GM19193 (cell line): ENCODE data around the gene GRIP2.

Experiments
- POLR2A ChIP-seq: IDR thresholded peaks from 4 replicates; pipeline ENCODE4 v1.6.1; 2011; ENCODE audit not compliant: insufficient read depth, insufficient read length; ENCODE audit errors: extremely low read depth

GRIP2 gene

GRCh38 chr3:14539742-14540491, at the start of gene GRIP2:
TSS of gene GRIP2 (minus strand) at chr3:14540342. CDS start at chr3:14540308, 34 bp downstream.
- TF ChIP-seq POLR2A: no peak

- no peak for TF ChIP-seq POLR2A
Measured at GRCh38 chr3:14588425-14589112, 48.4 kb upstream of the GRIP2 start.

GRCh38 chr3:14587740-14588360, 47.7 kb upstream of the GRIP2 start:
- no peak for TF ChIP-seq POLR2A

GRCh38 chr3:14586611-14587010, 46.5 kb upstream of the GRIP2 start:
- TF ChIP-seq POLR2A: no peak

- TF ChIP-seq POLR2A: no peak
Measured at GRCh38 chr3:14583548-14584091, 43.5 kb upstream of the GRIP2 start.

GRCh38 chr3:14582045-14582410, 41.9 kb upstream of the GRIP2 start:
- no peak for TF ChIP-seq POLR2A

GRCh38 chr3:14581334-14582044, 41.3 kb upstream of the GRIP2 start:
- no peak for TF ChIP-seq POLR2A

- no peak for TF ChIP-seq POLR2A
Measured at GRCh38 chr3:14577897-14578296, 37.8 kb upstream of the GRIP2 start.

GRCh38 chr3:14576163-14576562, 36.0 kb upstream of the GRIP2 start:
- no peak for TF ChIP-seq POLR2A

- no peak for TF ChIP-seq POLR2A
Measured at GRCh38 chr3:14574183-14574582, 34.0 kb upstream of the GRIP2 start.

GRCh38 chr3:14573706-14574105, 33.6 kb upstream of the GRIP2 start:
- TF ChIP-seq POLR2A: no peak

- no peak for TF ChIP-seq POLR2A
Measured at GRCh38 chr3:14570864-14571263, 30.7 kb upstream of the GRIP2 start.

GRCh38 chr3:14570089-14570488, 29.9 kb upstream of the GRIP2 start:
- no peak for TF ChIP-seq POLR2A

- TF ChIP-seq POLR2A: no peak
Measured at GRCh38 chr3:14569474-14570000, 29.4 kb upstream of the GRIP2 start.

- TF ChIP-seq POLR2A: no peak
Measured at GRCh38 chr3:14568269-14568668, 28.1 kb upstream of the GRIP2 start.
